Esophagus squamous epithelium (tissue), 4 donors: ENCODE measurements around the gene RETREG2.

ENCODE experiments used
- CTCF ChIP-seq, 6 experiments: fragments of 450-650 bp in 4 of 6; fragments of 200-600 bp in 2 of 6; sonication (generic) in 2 of 6; IDR thresholded peaks; one replicate each; pipeline ENCODE4 v1.5.1; 2016 to 2019; ENCODE audit warnings: antibody characterized with exemption in 6 of 6, mild to moderate bottlenecking in 4 of 6, moderate library complexity in 4 of 6
- POLR2A ChIP-seq, 4 donors: fragments of 450-650 bp; IDR thresholded peaks; one replicate each; pipeline ENCODE4 v1.6.1; 2017; ENCODE audit warnings: antibody characterized with exemption in 4 of 4, mild to moderate bottlenecking in 4 of 4, moderate library complexity in 3 of 4

- TF ChIP-seq CTCF (IDR thresholded peaks at IDR 0.05), result no peak
- TF ChIP-seq POLR2A (IDR thresholded peaks at IDR 0.05), result no peak
Observed at GRCh38 chr2:219210196-219210885, 32.3 kb downstream of the RETREG2 start.
